Activated naive CD4-positive, alpha-beta T cell treated with anti-CD3 and anti-CD28 coated beads, Interleukin-2, amount 50 U/mL, for 24 hours (primary cell): ENCODE results near the gene STX12.
"Not testable (repeated sequence)": the region's sequence is repeated elsewhere in the genome, so short reads cannot be mapped to it uniquely, and the experiment has no call there.

Experiments
- H3K27ac Mint-ChIP-seq: one replicate; pipeline ENCODE4 v1.8.0; 2021; ENCODE audit warnings: mild to moderate bottlenecking, mixed read lengths
- H3K27me3 Mint-ChIP-seq: one replicate; pipeline ENCODE4 v1.8.0; 2021; ENCODE audit warnings: mixed read lengths
- H3K36me3 Mint-ChIP-seq: one replicate; pipeline ENCODE4 v1.8.0; 2021; ENCODE audit warnings: mixed read lengths
- H3K4me1 Mint-ChIP-seq: one replicate; pipeline ENCODE4 v1.8.0; 2021; ENCODE audit warnings: mixed read lengths
- H3K4me3 Mint-ChIP-seq: one replicate; pipeline ENCODE4 v1.8.0; 2021; ENCODE audit warnings: mild to moderate bottlenecking, mixed read lengths
- H3K9me3 Mint-ChIP-seq: one replicate; pipeline ENCODE4 v1.8.0; 2021; ENCODE audit warnings: mixed read lengths

Gene STX12

GRCh38 chr1:27833470-27833869 is 60.5 kb downstream of the STX12 start:
- H3K4me1 Mint-ChIP-seq: peaks cover 39% of the 10 kb centered on the region
- no peaks in the 10 kb centered on the region for H3K27me3 Mint-ChIP-seq
- no peaks in the 10 kb centered on the region for H3K9me3 Mint-ChIP-seq
- no peaks in the 10 kb centered on the region for H3K36me3 Mint-ChIP-seq
- H3K27ac Mint-ChIP-seq: no peak overlapping the region
- peak overlapping the region; percentile 51 for H3K4me3 Mint-ChIP-seq

- no peaks in the 10 kb centered on the region for H3K27me3 Mint-ChIP-seq
- no peak overlapping the region for H3K4me3 Mint-ChIP-seq
- H3K4me1 Mint-ChIP-seq: peaks cover 43% of the 10 kb centered on the region
- H3K36me3 Mint-ChIP-seq: no peaks in the 10 kb centered on the region
- H3K9me3 Mint-ChIP-seq: no peaks in the 10 kb centered on the region
- H3K27ac Mint-ChIP-seq: no peak overlapping the region
These were observed 62.0 kb downstream of the STX12 start for GRCh38 chr1:27835046-27835445.

- Mint-ChIP-seq H3K27ac (no peak overlapping the region), H3K36me3 (no peaks in the 10 kb centered on the region)
These were observed 62.5 kb downstream of the STX12 start for GRCh38 chr1:27835501-27835900.

GRCh38 chr1:27849951-27850350 is 76.9 kb downstream of the STX12 start:
- peaks cover 7% of the 10 kb centered on the region for H3K36me3 Mint-ChIP-seq
- H3K4me3 Mint-ChIP-seq: no peak overlapping the region
- H3K27ac Mint-ChIP-seq: no peak overlapping the region
- H3K9me3 Mint-ChIP-seq: no peaks in the 10 kb centered on the region
- H3K4me1 Mint-ChIP-seq: no peaks in the 10 kb centered on the region
- H3K27me3 Mint-ChIP-seq: no peaks in the 10 kb centered on the region

More at GRCh38 chr1:27835501-27835900, 62.5 kb downstream of the STX12 start:
- no peaks in the 10 kb centered on the region for H3K27me3 Mint-ChIP-seq
- H3K4me3 Mint-ChIP-seq: no peak overlapping the region
- no peaks in the 10 kb centered on the region for H3K9me3 Mint-ChIP-seq
- peaks cover 43% of the 10 kb centered on the region for H3K4me1 Mint-ChIP-seq

GRCh38 chr1:27855085-27855484 is 82.1 kb downstream of the STX12 start:
- Mint-ChIP-seq H3K36me3 (peaks cover 3% of the 10 kb centered on the region), H3K4me3 (no peak overlapping the region), H3K4me1 (peaks cover 13% of the 10 kb centered on the region), H3K27me3 (no peaks in the 10 kb centered on the region), H3K27ac (no peak overlapping the region), H3K9me3 (no peaks in the 10 kb centered on the region)

- Mint-ChIP-seq H3K27ac (no peak overlapping the region), H3K4me1 (peaks cover 15% of the 10 kb centered on the region), H3K36me3 (peaks cover under 1% of the 10 kb centered on the region), H3K4me3 (no peak overlapping the region), H3K27me3 (no peaks in the 10 kb centered on the region), H3K9me3 (no peaks in the 10 kb centered on the region)
These were observed 83.7 kb downstream of the STX12 start for GRCh38 chr1:27856561-27857343.

GRCh38 chr1:27857552-27857951 is 84.5 kb downstream of the STX12 start:
- H3K4me1 Mint-ChIP-seq: peaks cover 19% of the 10 kb centered on the region
- not testable (repeated sequence) for H3K27ac Mint-ChIP-seq, H3K27me3 Mint-ChIP-seq, H3K4me3 Mint-ChIP-seq, H3K36me3 Mint-ChIP-seq, H3K9me3 Mint-ChIP-seq

GRCh38 chr1:27858072-27858948 is 85.3 kb downstream of the STX12 start:
- peaks cover 26% of the 10 kb centered on the region for H3K4me1 Mint-ChIP-seq
- no peaks in the 10 kb centered on the region for H3K36me3 Mint-ChIP-seq
- H3K9me3 Mint-ChIP-seq: no peaks in the 10 kb centered on the region
- no peak overlapping the region for H3K4me3 Mint-ChIP-seq
- no peaks in the 10 kb centered on the region for H3K27me3 Mint-ChIP-seq
- peak overlapping the region; percentile 27 for H3K27ac Mint-ChIP-seq

- Mint-ChIP-seq H3K36me3 (no peaks in the 10 kb centered on the region), H3K9me3 (no peaks in the 10 kb centered on the region), H3K27me3 (no peaks in the 10 kb centered on the region), H3K4me3 (no peak overlapping the region), H3K4me1 (peaks cover 34% of the 10 kb centered on the region), H3K27ac (peak overlapping the region; percentile 27)
These were observed 86.0 kb downstream of the STX12 start for GRCh38 chr1:27858949-27859576.

GRCh38 chr1:27861436-27861835 is 88.4 kb downstream of the STX12 start:
- Mint-ChIP-seq H3K27ac (peak overlapping the region; percentile 43), H3K9me3 (no peaks in the 10 kb centered on the region), H3K4me1 (peaks cover 41% of the 10 kb centered on the region), H3K36me3 (no peaks in the 10 kb centered on the region), H3K27me3 (no peaks in the 10 kb centered on the region), H3K4me3 (no peak overlapping the region)

GRCh38 chr1:27862004-27862403 is 89.0 kb downstream of the STX12 start:
- no peaks in the 10 kb centered on the region for H3K36me3 Mint-ChIP-seq
- no peaks in the 10 kb centered on the region for H3K27me3 Mint-ChIP-seq
- no peak overlapping the region for H3K4me3 Mint-ChIP-seq
- peaks cover 44% of the 10 kb centered on the region for H3K4me1 Mint-ChIP-seq
- no peaks in the 10 kb centered on the region for H3K9me3 Mint-ChIP-seq
- peak overlapping the region; percentile 55 for H3K27ac Mint-ChIP-seq

GRCh38 chr1:27862671-27863537 is 89.9 kb downstream of the STX12 start:
- H3K36me3 Mint-ChIP-seq: no peaks in the 10 kb centered on the region
- peak overlapping the region; percentile 10 for H3K27ac Mint-ChIP-seq
- H3K4me1 Mint-ChIP-seq: peaks cover 48% of the 10 kb centered on the region
- H3K9me3 Mint-ChIP-seq: no peaks in the 10 kb centered on the region
- no peaks in the 10 kb centered on the region for H3K27me3 Mint-ChIP-seq
- no peak overlapping the region for H3K4me3 Mint-ChIP-seq

GRCh38 chr1:27863538-27863915 is 90.5 kb downstream of the STX12 start:
- Mint-ChIP-seq H3K27me3 (no peaks in the 10 kb centered on the region), H3K9me3 (no peaks in the 10 kb centered on the region), H3K4me3 (no peak overlapping the region), H3K4me1 (peaks cover 50% of the 10 kb centered on the region), H3K27ac (peak overlapping the region; percentile 9), H3K36me3 (no peaks in the 10 kb centered on the region)

GRCh38 chr1:27864264-27864895 is 91.4 kb downstream of the STX12 start:
- Mint-ChIP-seq H3K9me3 (no peaks in the 10 kb centered on the region), H3K27ac (peak overlapping the region; percentile 95), H3K27me3 (no peaks in the 10 kb centered on the region), H3K4me3 (peak overlapping the region; percentile 34), H3K4me1 (peaks cover 51% of the 10 kb centered on the region), H3K36me3 (no peaks in the 10 kb centered on the region)

GRCh38 chr1:27865821-27866220 is 92.8 kb downstream of the STX12 start:
- peak overlapping the region; percentile 46 for H3K27ac Mint-ChIP-seq
- H3K36me3 Mint-ChIP-seq: no peaks in the 10 kb centered on the region

More at GRCh38 chr1:27865821-27866220, 92.8 kb downstream of the STX12 start:
- peaks cover 56% of the 10 kb centered on the region for H3K4me1 Mint-ChIP-seq
- H3K27me3 Mint-ChIP-seq: no peaks in the 10 kb centered on the region
- H3K4me3 Mint-ChIP-seq: no peak overlapping the region
- H3K9me3 Mint-ChIP-seq: no peaks in the 10 kb centered on the region
